ENCODE results near the gene EHD2.

- TF ChIP-seq CTCF (IDR thresholded peaks at IDR 0.05) (no peak), POLR2A (IDR thresholded peaks at IDR 0.05) (no peak)
Observed at GRCh38 chr19:47768604-47769003, 55.4 kb downstream of the EHD2 start.
